ENCODE data around the gene ESAM. TPM values are rescaled to one million over a fixed set of nuclear protein-coding genes. Genes with fewer than 3 reads are reported as not detected.
A peak's percentile ranks its signal among the peaks of the same experiment; 100 is the strongest.

Gene ESAM
- total RNA-seq, 1 experiment from 2014 or later: 5.3 TPM

GRCh38 chr11:124801014-124801413 lies 38.9 kb upstream of the ESAM start:
- intact Hi-C loops (cut with micrococcal nuclease; ENCODE audit: unreplicated experiment): no loop called here
- Histone ChIP-seq H3K9me3 (no peaks in the 10 kb centered on the region), H3K4me3 (ENCODE audit: low read depth, low read length) (peak overlapping the region; percentile 96), H3K27me3 (replicated peaks; ENCODE audit: control insufficient read depth, insufficient read depth, low read length) (no peaks in the 10 kb centered on the region), H3K4me1 (peaks cover 17% of the 10 kb centered on the region), H3K36me3 (ENCODE audit: control insufficient read depth, insufficient read depth, low read length) (no peaks in the 10 kb centered on the region)
- H3K36me3 Mint-ChIP-seq (ENCODE audit: insufficient read depth, unreplicated experiment): peaks cover 13% of the 10 kb centered on the region
- peak overlapping the region; percentile 81 for H3K4me3 Mint-ChIP-seq (ENCODE audit: unreplicated experiment)
- ChIA-PET CTCF (interaction anchor here (0.9 to 4.5 kb wide), 3 partner anchors 8 to 42 kb away, joined by 3 to 36 read pairs (median 10); no protein-coding TSS in a partner anchor), POLR2A (interaction anchor here (0.5 to 1.4 kb wide), 2 partner anchors 35 to 55 kb away, joined by 3 to 6 read pairs; no protein-coding TSS in a partner anchor)
- peaks cover 25% of the 10 kb centered on the region for H3K4me1 Mint-ChIP-seq (ENCODE audit: low read depth, unreplicated experiment)
- peak overlapping the region; percentile 65 for H3K27ac Mint-ChIP-seq (ENCODE audit: unreplicated experiment)
- TSS peak; percentile 72 for BruUV-seq (replicated peaks)
- no peaks in the 10 kb centered on the region for H3K9me3 Mint-ChIP-seq (ENCODE audit: unreplicated experiment)
- no peak for TF ChIP-seq CTCF (IDR thresholded peaks at IDR 0.05; ENCODE audit: insufficient read depth in 1 of 2, low read depth in 1 of 2, low read length in 1 of 2, severe bottlenecking in 1 of 2, unreplicated experiment in 1 of 2)
- no peak for DNase-seq
- no peaks in the 10 kb centered on the region for H3K27me3 Mint-ChIP-seq (ENCODE audit: insufficient read depth, unreplicated experiment)

- Mint-ChIP-seq H3K27ac (ENCODE audit: unreplicated experiment) (peak within 1 kb of the TSS; percentile 65), H3K27me3 (ENCODE audit: insufficient read depth, unreplicated experiment) (no peaks in the 10 kb centered on the region), H3K4me1 (ENCODE audit: low read depth, unreplicated experiment) (peaks cover 25% of the 10 kb centered on the region), H3K36me3 (ENCODE audit: insufficient read depth, unreplicated experiment) (peaks cover 13% of the 10 kb centered on the region), H3K9me3 (ENCODE audit: unreplicated experiment) (no peaks in the 10 kb centered on the region), H3K4me3 (ENCODE audit: unreplicated experiment) (peak within 1 kb of the TSS; percentile 81)
- ChIA-PET CTCF (interaction anchor here (0.8 to 4.5 kb wide), 4 partner anchors 22 to 54 kb away, joined by 3 to 36 read pairs (median 8); no protein-coding TSS in a partner anchor), POLR2A (interaction anchor here (0.5 to 1.4 kb wide), 4 partner anchors 13 to 54 kb away, joined by 3 to 6 read pairs (median 3); no protein-coding TSS in a partner anchor)
- peaks cover 17% of the 10 kb centered on the region for H3K4me1 ChIP-seq
- intact Hi-C loops (cut with micrococcal nuclease; ENCODE audit: unreplicated experiment): loop anchor here (1.0 kb wide), 2 partner anchors 23 to 178 kb away; partner anchors contain the start of gene TBRG1
- H3K36me3 ChIP-seq (ENCODE audit: control insufficient read depth, insufficient read depth, low read length): no peaks in the 10 kb centered on the region
- no peaks in the 10 kb centered on the region for H3K27me3 ChIP-seq (replicated peaks; ENCODE audit: control insufficient read depth, insufficient read depth, low read length)
- TF ChIP-seq CTCF (IDR thresholded peaks at IDR 0.05; ENCODE audit: insufficient read depth in 1 of 2, low read depth in 1 of 2, low read length in 1 of 2, severe bottlenecking in 1 of 2, unreplicated experiment in 1 of 2): no peak
- no peaks in the 10 kb centered on the region for H3K9me3 ChIP-seq
- peak within 1 kb of the TSS; percentile 96 for H3K4me3 ChIP-seq (ENCODE audit: low read depth, low read length)
- BruUV-seq (replicated peaks): no TSS peak
- DNase-seq: peak; percentile 84 to 92
These were observed 38.3 kb upstream of the ESAM start, which contains the start of gene MSANTD2 for GRCh38 chr11:124800226-124800929. MSANTD2 (minus strand) TSS chr11:124800406; CDS start chr11:124800380, 26 bp downstream.

- no peaks in the 10 kb centered on the region for H3K9me3 ChIP-seq
- Mint-ChIP-seq H3K36me3 (ENCODE audit: insufficient read depth, unreplicated experiment) (peaks cover 13% of the 10 kb centered on the region), H3K4me1 (ENCODE audit: low read depth, unreplicated experiment) (peaks cover 25% of the 10 kb centered on the region), H3K9me3 (ENCODE audit: unreplicated experiment) (no peaks in the 10 kb centered on the region), H3K4me3 (ENCODE audit: unreplicated experiment) (peak overlapping the region; percentile 81), H3K27me3 (ENCODE audit: insufficient read depth, unreplicated experiment) (no peaks in the 10 kb centered on the region), H3K27ac (ENCODE audit: unreplicated experiment) (peak overlapping the region; percentile 65)
- ChIA-PET CTCF (interaction anchor here (0.8 to 4.5 kb wide), 15 partner anchors 21 to 155 kb away, joined by 3 to 36 read pairs (median 6); partner anchors contain the start of gene ESAM), POLR2A (interaction anchor here (0.6 to 1.4 kb wide), 5 partner anchors 12 to 177 kb away, joined by 3 to 8 read pairs (median 3); no protein-coding TSS in a partner anchor)
- no TSS peak for BruUV-seq (replicated peaks)
- DNase-seq: peak; percentile 51 to 71
- H3K36me3 ChIP-seq (ENCODE audit: control insufficient read depth, insufficient read depth, low read length): no peaks in the 10 kb centered on the region
- H3K4me1 ChIP-seq: peaks cover 17% of the 10 kb centered on the region
- no peaks in the 10 kb centered on the region for H3K27me3 ChIP-seq (replicated peaks; ENCODE audit: control insufficient read depth, insufficient read depth, low read length)
- intact Hi-C loops (cut with micrococcal nuclease; ENCODE audit: unreplicated experiment): loop anchor here (1.0 kb wide), 3 partner anchors 24 to 177 kb away; partner anchors contain the start of gene TBRG1
- TF ChIP-seq CTCF (IDR thresholded peaks at IDR 0.05; ENCODE audit: insufficient read depth in 1 of 2, low read depth in 1 of 2, low read length in 1 of 2, severe bottlenecking in 1 of 2, unreplicated experiment in 1 of 2): no peak
- peak overlapping the region; percentile 96 for H3K4me3 ChIP-seq (ENCODE audit: low read depth, low read length)
These were observed 37.5 kb upstream of the ESAM start for GRCh38 chr11:124799348-124800225.
